PC-9 (cell line): ENCODE results near the gene ICOSLG.

Source experiments
- CTCF ChIP-seq: fragments of 200-600 bp; sonication (generic); conservative IDR thresholded peaks from 2 replicates; pipeline ENCODE4 v1.6.1; 2017; ENCODE audit warnings: mixed run types, antibody characterized with exemption, mild to moderate bottlenecking, moderate library complexity
- EZH2 ChIP-seq: fragments of 200-600 bp; sonication (generic); IDR thresholded peaks from 2 replicates; pipeline ENCODE4 v1.8.0; 2017; ENCODE audit warnings: antibody characterized with exemption, low read depth

GRCh38 chr21:44281801-44282200, 41.1 kb upstream of the ICOSLG start:
- TF ChIP-seq CTCF: no peak
- no peak for TF ChIP-seq EZH2
